ENCODE measurements around the gene PURA. TPM values are rescaled to one million over a fixed set of nuclear protein-coding genes. Genes with fewer than 3 reads are reported as not detected.
A peak's percentile ranks its signal among the peaks of the same experiment; 100 is the strongest.

The PURA gene
- total and polyA plus RNA-seq, 2 of the 13 experiments (the other 11 are each of a cell fraction or from before 2014, with no cell fraction given) = 2.0 to 5.0 TPM

GRCh38 chr5:140111011-140111858, 2.7 kb upstream of the PURA start:
- ChIA-PET CTCF (ENCODE audit: low intra/inter-chr PET ratio, low total read pairs) (no interaction called here), POLR2A (no interaction called here)
- no peak for DNase-seq (ENCODE audit: low spot score)
- Histone ChIP-seq H3K4me1 (ENCODE audit: insufficient read depth, low read length) (peaks cover 57% of the 10 kb centered on the region), H3K4me2 (ENCODE audit: low read depth, low read length) (peak overlapping the region; percentile 98; the same call in 1 of the 2 replicates), H3K4me3 (replicated peaks in 1 of 3; ENCODE audit: insufficient read depth in 1 of 3, low read depth in 2 of 3, low read length in 3 of 3) (no peak overlapping the region), H4K20me1 (ENCODE audit: insufficient read depth, low read length) (peaks cover 14% of the 10 kb centered on the region), H3K36me3 (replicated peaks in 1 of 2; ENCODE audit: control insufficient read depth in 1 of 2, insufficient read depth in 2 of 2, low read length in 2 of 2) (no peaks in the 10 kb centered on the region), H3K9me3 (ENCODE audit: low read length) (no peaks in the 10 kb centered on the region), H3K27me3 (ENCODE audit: control insufficient read depth in 1 of 2, insufficient read depth in 2 of 2, low read length in 2 of 2) (no peaks in the 10 kb centered on the region; a peak in 1 of 5 replicates), H2AFZ (ENCODE audit: low read length) (no peak overlapping the region), H3K79me2 (ENCODE audit: insufficient read depth, low read length) (peaks cover 65% of the 10 kb centered on the region), H3K9ac (ENCODE audit: insufficient read depth, low read depth, low read length) (no peak overlapping the region), H3K27ac (ENCODE audit: extremely low read length, insufficient read depth, low read length) (no peak overlapping the region)
- no peak for TF ChIP-seq MEF2D (CRISPR knock-in tag; IDR thresholded peaks at IDR 0.05)
- TF ChIP-seq SRF (IDR thresholded peaks at IDR 0.05; ENCODE audit: low read depth, low read length) = 0 out of 2 replicates have a peak, but pooled peaks have one; percentile 9
- no TSS peak for BruUV-seq (replicated peaks)
- intact Hi-C loops (cut with micrococcal nuclease; ENCODE audit: unreplicated experiment) (loop anchor here (5.0 kb wide), 1 partner anchor 34 kb away; no protein-coding TSS in a partner anchor), in situ Hi-C loops (cut with HindIII; ENCODE audit: extremely low pct_ligation_motif_present, low pct_unique_long_range_greater_than_20kb) (no loop called here)
- no peak for FAIRE-seq
- ATAC-seq = no peak
- 80% methylated on average over 18 of the region's 18 CpGs for WGBS (ENCODE audit: low lambda C conversion rate)

- Histone ChIP-seq H3K79me2 (ENCODE audit: insufficient read depth, low read length) (peaks cover 73% of the 10 kb centered on the region), H3K4me1 (ENCODE audit: insufficient read depth, low read length) (peaks cover 57% of the 10 kb centered on the region)
- 70% methylated on average over 8 of the region's 8 CpGs for WGBS (ENCODE audit: low lambda C conversion rate)
Observed at GRCh38 chr5:140111859-140112551, 1.9 kb upstream of the PURA start.

More at GRCh38 chr5:140111859-140112551, 1.9 kb upstream of the PURA start:
- 0 out of 6 replicates have a peak overlapping the region, but pooled peaks of 1 of the 3 experiments have one; percentile 92 for H3K4me3 ChIP-seq (replicated peaks in 1 of 3; ENCODE audit: insufficient read depth in 1 of 3, low read depth in 2 of 3, low read length in 3 of 3)
- no peak overlapping the region for H2AFZ ChIP-seq (ENCODE audit: low read length)
- no peak for FAIRE-seq
- no peaks in the 10 kb centered on the region for H3K9me3 ChIP-seq (ENCODE audit: low read length)
- in situ Hi-C loops (cut with HindIII; ENCODE audit: extremely low pct_ligation_motif_present, low pct_unique_long_range_greater_than_20kb) (no loop called here), intact Hi-C loops (cut with micrococcal nuclease; ENCODE audit: unreplicated experiment) (loop anchor here (5.0 kb wide), 1 partner anchor 35 kb away; no protein-coding TSS in a partner anchor)
- no peak overlapping the region for H3K9ac ChIP-seq (ENCODE audit: insufficient read depth, low read depth, low read length)
- no peak for ATAC-seq
- no peaks in the 10 kb centered on the region for H3K36me3 ChIP-seq (replicated peaks in 1 of 2; ENCODE audit: control insufficient read depth in 1 of 2, insufficient read depth in 2 of 2, low read length in 2 of 2)
- CTCF ChIA-PET (ENCODE audit: low intra/inter-chr PET ratio, low total read pairs) = no interaction called here
- no TSS peak for BruUV-seq (replicated peaks)
- H3K27ac ChIP-seq (ENCODE audit: extremely low read length, insufficient read depth, low read length) = no peak overlapping the region
- POLR2A ChIA-PET = interaction anchor here (0.8 kb wide), 1 partner anchor 10 kb away, joined by 5 read pairs; no protein-coding TSS in a partner anchor
- peak overlapping the region; percentile 98 for H3K4me2 ChIP-seq (ENCODE audit: low read depth, low read length)
- no peak for DNase-seq (ENCODE audit: low spot score)
- peaks cover 20% of the 10 kb centered on the region for H4K20me1 ChIP-seq (ENCODE audit: insufficient read depth, low read length)
- TF ChIP-seq SIN3B (IDR thresholded peaks at IDR 0.05; ENCODE audit: low read length) = no peak
- TF ChIP-seq PREB (CRISPR knock-in tag; IDR thresholded peaks at IDR 0.05) = no peak
- no peaks in the 10 kb centered on the region; a peak in 1 of 5 replicates for H3K27me3 ChIP-seq (ENCODE audit: control insufficient read depth in 1 of 2, insufficient read depth in 2 of 2, low read length in 2 of 2)
